AG04450 (cell line): Measurements from ENCODE around the gene PHF24. TPM values are rescaled to one million over a fixed set of nuclear protein-coding genes. Genes with fewer than 3 reads are reported as not detected.

Experiments
- CTCF ChIA-PET: fragments of 300-600, 350-600 bp; formaldehyde crosslinking; extraction: SDS; loops from one replicate; lab custom pipeline; 2022; ENCODE audit warnings: antibody characterized with exemption, inconsistent platforms; lab: Charles Lee
- POLR2A ChIA-PET: fragments of 350-600 bp; formaldehyde crosslinking; extraction: SDS; loops from one replicate; lab custom pipeline; 2021; ENCODE audit warnings: antibody characterized with exemption, inconsistent platforms; lab: Yijun Ruan, JAX
- DNase-seq: peaks from one replicate; pipeline ENCODE4 v3.0.0-alpha.2; 2011; ENCODE audit warnings: low read depth, low spot score
- H3K27ac ChIP-seq: one replicate; pipeline ENCODE4 v1.5.1; 2012; ENCODE audit warnings: low read depth, low read length, control low read depth
- H3K27me3 ChIP-seq: one replicate; pipeline ENCODE4 v1.6.0; 2012; ENCODE audit warnings: low read length; ENCODE audit not compliant: control insufficient read depth, insufficient read depth
- H3K4me3 ChIP-seq: 2 replicates; pipeline ENCODE4 v1.5.1; 2011; ENCODE audit warnings: mild to moderate bottlenecking, low read depth, low read length, control low read depth
- H3K9me3 ChIP-seq: 2 replicates; pipeline ENCODE4 v1.5.1; 2012; ENCODE audit warnings: low read length; ENCODE audit not compliant: control insufficient read depth, insufficient read depth
- CTCF ChIP-seq: IDR thresholded peaks from 2 replicates; pipeline ENCODE4 v1.5.1; 2011; ENCODE audit warnings: low read depth, low read length, control low read depth, inconsistent platforms
- polyA plus RNA-seq: library from polyadenylated mRNA; depleted of rRNA; stranded (reverse); fragments of >200 nt; gene quantifications from 2 replicates; pipeline ENCODE4 v1.2.3, GENCODE V29; 2011

Gene PHF24
- polyA plus RNA-seq, 1 experiment: not detected

GRCh38 chr9:34987160-34987901, 29.2 kb downstream of the PHF24 start:
- TF ChIP-seq CTCF: no peak
- DNase-seq: no peak
- POLR2A ChIA-PET: no interaction called here
- H3K27me3 ChIP-seq: no peaks in the 10 kb centered on the region
- no peak overlapping the region for H3K4me3 ChIP-seq
- H3K27ac ChIP-seq: no peak overlapping the region
- CTCF ChIA-PET: interaction anchor here (0.9 to 1.0 kb wide), 2 partner anchors 88 to 168 kb away, joined by 3 to 4 read pairs; no protein-coding TSS in a partner anchor
- no peaks in the 10 kb centered on the region for H3K9me3 ChIP-seq

DNA sequence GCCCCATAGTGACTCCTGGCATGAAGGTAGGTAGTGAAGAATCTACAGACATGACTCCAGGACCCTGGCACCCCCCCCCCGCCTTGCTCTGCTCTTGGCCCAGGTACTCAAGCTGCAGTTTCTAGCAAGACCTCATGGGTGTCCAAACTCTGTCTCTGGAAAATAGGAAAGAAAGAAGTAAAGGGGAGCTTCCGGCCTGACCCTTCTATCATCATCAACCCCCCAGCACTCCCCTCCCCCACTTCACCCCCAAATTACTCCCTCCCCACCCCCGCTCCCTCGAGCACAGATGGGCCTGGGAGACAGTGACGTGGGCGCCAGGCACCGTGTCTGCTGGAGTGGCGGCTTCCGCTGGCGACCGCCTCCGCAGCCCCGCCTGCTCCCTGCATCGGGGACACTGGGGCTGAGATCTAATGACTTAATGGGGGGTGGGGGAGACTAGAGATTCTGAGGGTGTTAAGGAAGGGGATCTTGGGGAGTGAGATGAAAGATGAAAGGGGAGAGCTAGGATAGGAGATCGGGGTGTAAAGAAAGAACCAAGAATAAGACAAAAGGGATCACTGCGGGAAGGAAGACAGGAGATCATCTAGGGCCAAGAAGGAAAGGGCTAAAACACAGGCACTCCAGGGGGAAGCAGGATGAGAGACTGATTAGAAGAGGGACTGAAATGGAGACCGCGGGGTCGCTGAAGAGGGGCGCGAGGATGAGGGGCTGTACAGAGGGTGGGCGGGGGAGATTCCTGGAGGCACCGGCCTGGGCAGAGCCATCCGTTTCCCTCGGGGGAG, 30.3 kb downstream of the PHF24 start:
- Histone ChIP-seq H3K27ac (no peak overlapping the region), H3K9me3 (no peaks in the 10 kb centered on the region), H3K27me3 (no peaks in the 10 kb centered on the region), H3K4me3 (peak overlapping the region; percentile 65)
- TF ChIP-seq CTCF: no peak
- POLR2A ChIA-PET: interaction anchor here (1.2 kb wide), 1 partner anchor 84 kb away, joined by 10 read pairs; the partner anchor contains the start of gene VCP
- CTCF ChIA-PET: interaction anchor here (1.3 kb wide), 1 partner anchor 89 kb away, joined by 12 read pairs; no protein-coding TSS in a partner anchor
- no peak for DNase-seq

- CTCF ChIA-PET: interaction anchor here (0.8 to 1.5 kb wide), 5 partner anchors 27 to 107 kb away, joined by 3 to 12 read pairs (median 4); partner anchors contain the start of gene PIGO
- peak; percentile 99 for DNase-seq
- no peaks in the 10 kb centered on the region for H3K9me3 ChIP-seq
- no peak for TF ChIP-seq CTCF
- POLR2A ChIA-PET: interaction anchor here (0.5 to 1.2 kb wide), 6 partner anchors 10 to 109 kb away, joined by 3 to 13 read pairs (median 3); partner anchors contain the start of gene VCP
- H3K4me3 ChIP-seq: peak within 1 kb of the TSS; percentile 87
- H3K27me3 ChIP-seq: no peaks in the 10 kb centered on the region
- H3K27ac ChIP-seq: peak within 1 kb of the TSS; percentile 70
Measured at GRCh38 chr9:34989003-34989945, 31.2 kb downstream of the PHF24 start, which contains the start of gene DNAJB5. DNAJB5 (plus strand) TSS chr9:34989745; CDS start chr9:34990631, 886 bp downstream.

- CTCF ChIA-PET: interaction anchor here (0.7 to 1.5 kb wide), 5 partner anchors 19 to 113 kb away, joined by 3 to 4 read pairs (median 3); partner anchors contain the start of genes PIGO and STOML2
- no peak for DNase-seq
- POLR2A ChIA-PET: interaction anchor here (0.6 to 1.2 kb wide), 6 partner anchors 9 to 109 kb away, joined by 3 to 13 read pairs (median 3); partner anchors contain the start of gene VCP
Measured at GRCh38 chr9:34989946-34990635, 32.0 kb downstream of the PHF24 start.

More at GRCh38 chr9:34989946-34990635, 32.0 kb downstream of the PHF24 start:
- Histone ChIP-seq H3K4me3 (peak overlapping the region; percentile 87), H3K27ac (peak overlapping the region; percentile 70), H3K9me3 (no peaks in the 10 kb centered on the region), H3K27me3 (no peaks in the 10 kb centered on the region)
- no peak for TF ChIP-seq CTCF
